Measurements from ENCODE around the gene SLC25A38.
A peak's percentile ranks its signal among the peaks of the same experiment; 100 is the strongest.

SLC25A38 gene

DNA sequence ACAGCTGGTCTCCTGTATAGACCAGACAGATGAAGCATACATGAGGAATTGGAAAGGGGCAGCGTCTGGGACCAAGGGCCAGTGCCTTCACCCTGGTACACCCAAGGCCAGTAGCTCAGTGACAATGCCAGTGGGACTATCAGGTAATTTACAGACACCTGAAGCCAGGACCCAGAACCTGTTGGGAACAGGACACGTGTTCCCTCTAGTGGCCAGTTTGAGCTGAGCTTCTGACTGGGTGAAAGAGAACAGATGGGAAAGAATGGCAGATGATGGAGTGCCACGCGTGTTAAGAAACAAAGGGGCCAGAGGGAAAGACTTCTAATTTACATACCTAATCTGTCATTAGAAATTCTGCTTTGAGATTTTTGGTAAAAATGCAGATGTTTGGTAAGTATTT lies 5.1 kb upstream of the SLC25A38 start:
- no peak for DNase-seq

DNA sequence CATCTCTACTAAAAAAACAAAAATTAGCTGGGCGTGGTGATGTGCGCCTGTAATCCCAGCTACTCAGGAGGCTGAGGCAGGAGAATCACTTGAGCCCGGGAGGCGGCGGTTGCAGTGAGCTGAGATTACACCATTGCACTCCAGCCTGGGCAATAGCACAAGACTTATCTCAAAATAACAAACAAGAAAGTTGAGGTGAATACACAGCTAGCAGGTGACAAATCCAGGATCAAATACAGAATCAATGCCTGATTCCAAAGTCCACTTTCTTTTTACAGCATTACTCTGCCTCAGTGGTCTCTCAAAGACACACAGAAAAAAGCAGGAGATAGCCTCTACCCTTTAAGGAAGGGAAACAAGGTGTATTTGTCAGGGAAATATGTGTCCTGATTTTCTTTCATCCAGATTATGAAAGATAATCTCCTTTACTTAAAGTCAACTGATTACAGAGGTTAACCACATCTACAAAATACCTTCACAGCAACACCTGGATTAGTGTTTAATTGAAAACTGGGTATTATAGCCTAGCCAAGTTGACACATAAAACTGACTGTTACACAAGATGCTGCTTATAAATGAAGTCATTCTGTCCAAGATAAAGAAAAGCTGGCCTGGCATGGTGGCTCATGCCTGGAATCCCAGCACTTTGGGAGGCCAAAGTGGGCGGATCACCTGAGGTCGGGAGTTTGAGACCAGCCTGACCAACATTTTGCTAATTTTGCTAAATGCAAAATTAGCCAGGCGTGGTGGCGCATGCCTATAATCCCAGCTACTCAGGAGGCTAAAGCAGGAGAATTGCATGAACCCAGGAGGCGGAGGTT lies 4.0 kb upstream of the SLC25A38 start:
- no peak for DNase-seq

DNA sequence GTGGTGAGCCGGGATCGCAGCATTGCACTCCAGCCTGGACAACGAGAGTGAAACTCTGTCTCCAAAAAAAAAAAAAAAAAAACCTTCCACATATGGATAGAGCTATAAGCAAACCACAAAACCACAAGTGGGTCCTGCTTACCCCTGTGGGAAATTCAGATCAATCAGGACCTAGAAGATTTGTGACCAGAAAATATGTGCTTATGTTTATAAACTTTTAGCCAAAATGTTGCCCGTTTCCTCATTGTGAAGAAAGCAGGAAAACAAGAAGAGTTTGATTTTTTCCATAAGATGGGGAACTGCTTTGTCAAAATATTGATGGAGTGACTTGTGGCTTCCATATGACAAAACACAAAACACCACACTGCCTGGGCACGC lies 3.4 kb upstream of the SLC25A38 start:
- no peak for DNase-seq

DNA sequence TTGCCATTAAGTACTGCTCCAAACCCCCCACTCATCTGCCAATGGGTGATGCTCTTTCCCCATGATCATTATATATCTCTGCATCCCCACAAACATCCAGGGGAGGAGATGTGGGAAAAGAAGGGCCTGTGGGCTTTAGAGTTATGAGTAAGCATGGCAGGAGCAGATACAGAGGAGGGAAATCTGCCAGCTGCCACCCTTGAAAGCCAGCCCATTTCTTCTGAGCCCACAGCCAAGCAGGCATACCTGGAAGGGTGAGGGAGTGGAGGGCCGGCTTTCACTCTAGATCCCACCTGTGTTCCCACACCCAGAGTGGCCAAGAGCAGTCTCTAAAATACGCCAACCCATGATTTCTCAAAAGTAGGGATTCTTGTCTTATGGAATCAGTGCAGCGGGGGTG lies 1.7 kb upstream of the SLC25A38 start:
- DNase-seq, result no peak

DNA sequence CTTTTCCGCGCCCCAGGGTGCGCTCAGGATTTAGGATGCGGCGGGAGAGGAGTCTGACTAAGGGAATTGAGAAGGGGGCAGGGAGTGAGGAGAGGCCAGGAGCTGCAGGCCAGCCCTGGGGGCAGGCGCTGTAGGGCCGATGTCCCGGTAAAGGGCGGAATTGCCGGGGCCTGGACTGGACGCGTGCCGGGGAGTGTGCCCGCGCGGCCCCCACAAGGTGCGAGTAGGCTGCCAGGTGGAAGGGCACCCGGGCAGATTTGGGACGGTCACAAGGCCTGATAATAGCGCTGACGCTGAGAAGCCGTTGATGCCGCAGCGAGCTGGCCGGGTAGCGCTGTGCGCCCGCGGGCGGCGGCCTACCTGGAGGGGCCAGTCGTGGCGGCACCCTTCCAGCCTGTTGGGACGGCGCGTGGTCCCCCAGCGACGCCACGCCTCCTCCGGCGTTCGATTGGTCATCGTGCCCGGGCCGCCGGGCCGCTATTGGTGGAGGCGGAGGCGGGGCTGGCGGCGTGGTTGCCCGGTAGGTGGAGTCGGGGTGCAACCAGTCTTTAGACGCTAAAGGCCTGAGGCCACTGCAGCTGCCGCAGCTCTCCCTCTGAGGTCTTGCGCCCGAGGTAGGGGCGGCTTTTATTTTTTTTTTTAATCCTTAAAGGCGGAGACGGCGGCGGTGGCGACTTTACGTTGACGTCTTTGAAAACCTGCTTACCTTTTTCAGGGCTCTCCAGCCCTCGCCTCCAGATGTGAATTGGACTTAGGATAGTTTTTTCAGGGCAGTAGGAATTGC lies 903 bp downstream of the SLC25A38 start:
- DNase-seq, result no peak

DNA sequence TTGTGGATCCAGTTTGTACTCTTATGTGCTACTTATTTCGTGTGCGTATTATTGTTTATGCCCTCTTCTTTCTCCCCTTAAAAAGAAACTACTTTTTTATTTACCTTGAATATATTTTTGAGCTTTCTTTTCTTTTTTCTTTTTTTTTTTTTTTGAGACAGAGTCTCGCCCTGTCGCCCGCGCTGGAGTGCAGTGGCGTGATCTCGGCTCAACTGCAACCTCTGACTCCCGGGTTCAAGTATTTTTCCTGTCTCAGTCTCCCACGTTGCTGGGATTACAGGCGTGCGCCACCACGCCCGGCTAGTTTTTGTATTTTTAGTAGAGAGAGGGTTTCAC lies 1.5 kb downstream of the SLC25A38 start:
- DNase-seq, result no peak

DNA sequence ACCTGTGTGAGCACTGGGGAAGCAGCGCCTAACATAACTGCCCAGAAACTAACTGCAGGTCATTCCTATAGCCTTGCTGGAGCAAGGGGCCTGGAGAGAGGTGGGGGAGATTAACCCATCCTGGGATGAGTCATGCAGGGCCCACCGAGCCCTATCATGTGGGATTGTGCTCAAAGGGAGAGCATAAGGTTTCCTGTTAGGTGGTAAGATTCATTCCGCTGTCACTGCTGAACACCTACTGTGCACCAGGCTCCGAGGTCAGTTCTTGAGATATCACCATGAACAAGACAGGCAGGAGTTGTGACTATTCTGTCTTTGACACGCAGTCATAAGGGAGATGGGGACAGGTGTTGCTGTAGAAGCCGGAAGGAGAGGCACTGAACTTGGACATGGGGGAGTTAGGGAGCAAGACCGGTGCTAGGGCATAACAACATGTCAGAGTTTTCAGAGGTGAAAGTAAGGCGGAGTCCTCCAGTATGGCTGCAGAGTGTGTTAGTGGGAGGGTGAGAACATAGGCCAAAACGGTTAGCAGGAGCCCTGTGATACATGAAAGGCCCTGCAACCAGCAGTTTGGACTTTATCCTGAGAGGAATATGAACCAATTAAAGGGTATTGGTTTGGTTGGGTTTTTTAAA lies 2.4 kb downstream of the SLC25A38 start:
- no peak for DNase-seq

DNA sequence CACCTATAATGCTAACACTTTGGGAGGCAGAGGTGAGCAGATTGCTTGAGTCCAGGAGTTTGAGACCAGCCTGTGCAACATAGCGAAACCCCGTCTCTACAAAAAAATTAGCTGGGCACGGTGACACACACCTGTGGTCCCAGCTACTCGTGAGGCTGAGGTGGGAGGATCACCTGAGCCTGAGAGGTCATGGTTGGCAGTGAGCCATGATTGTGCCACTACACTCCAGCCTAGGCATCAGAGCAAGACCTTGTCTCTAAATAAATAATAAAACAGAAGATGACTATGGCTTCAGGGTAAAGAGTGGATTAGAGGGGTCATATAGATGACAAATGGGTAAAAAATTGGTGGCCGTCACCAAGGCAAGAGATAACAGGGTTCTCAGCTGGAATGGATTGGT lies 3.1 kb downstream of the SLC25A38 start:
- DNase-seq, result no peak

DNA sequence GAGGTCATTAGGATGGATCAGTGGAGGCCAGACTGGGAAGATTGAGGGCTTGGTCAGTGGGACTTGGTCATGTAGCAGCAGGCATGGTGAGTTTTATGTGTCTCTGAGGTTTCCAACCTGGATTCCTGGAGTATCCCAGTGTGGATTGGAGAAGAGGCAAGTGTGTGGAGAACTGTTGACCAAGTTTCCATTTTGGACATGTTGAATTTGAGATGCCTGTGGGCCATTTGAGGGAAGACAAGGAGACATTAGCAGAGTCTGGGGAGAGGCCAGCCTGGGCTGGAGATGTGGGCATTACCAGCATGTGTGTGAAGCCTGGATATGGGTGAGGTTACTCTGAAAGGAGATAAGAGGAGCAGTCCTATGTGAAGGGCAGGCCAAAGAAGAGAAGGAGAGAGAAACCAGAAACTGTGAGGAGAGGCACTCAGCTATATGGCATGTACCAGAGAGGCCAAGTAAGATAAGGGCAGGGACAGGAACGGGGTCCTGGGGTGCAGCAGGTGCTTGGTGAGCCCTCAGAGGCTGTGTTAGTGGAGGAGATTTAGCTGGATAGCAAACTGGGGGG lies 4.3 kb downstream of the SLC25A38 start:
- no peak for DNase-seq

DNA sequence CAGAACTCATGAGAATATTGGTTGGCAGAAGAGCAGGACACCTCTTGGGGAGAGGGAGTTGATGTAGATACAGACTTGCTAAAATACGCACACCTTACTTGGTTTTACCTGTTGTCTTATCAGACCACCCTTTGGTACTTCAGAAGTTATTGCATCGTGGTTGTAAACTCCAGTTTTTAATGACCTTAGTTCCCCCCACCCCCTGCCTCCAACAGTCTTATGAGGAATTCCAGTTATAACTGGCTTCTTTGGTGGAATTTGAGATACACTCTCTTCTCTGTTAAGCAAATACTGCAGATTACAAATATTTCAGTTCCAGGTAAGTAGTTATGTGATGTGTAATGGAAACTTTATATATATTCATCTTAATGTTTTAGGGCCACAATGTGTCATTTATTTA lies 5.0 kb downstream of the SLC25A38 start:
- DNase-seq, result no peak

DNA sequence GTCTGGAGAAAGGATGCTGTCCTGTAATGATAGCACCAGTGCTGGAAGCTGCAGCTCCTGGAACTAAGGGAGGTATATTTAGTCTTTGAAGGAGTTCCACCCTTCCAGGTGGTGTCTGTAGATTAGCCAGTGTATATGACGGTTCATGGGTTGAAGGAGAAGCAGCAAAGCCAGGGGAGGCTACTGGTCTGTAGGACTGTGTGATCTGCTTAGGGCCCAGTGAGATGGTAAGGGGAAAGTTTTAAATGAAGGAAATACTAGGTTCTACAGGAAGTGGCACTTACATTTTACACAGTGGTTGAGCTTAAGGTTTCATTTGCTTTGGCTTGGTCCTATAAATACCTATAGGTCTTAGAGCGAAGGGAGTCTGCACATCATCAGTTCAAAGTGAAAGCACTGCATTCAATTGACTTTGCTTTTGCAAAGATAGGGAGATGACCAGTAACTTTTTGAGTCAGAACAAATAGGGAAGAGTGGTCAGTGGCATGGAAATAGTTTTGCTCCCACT lies 5.6 kb downstream of the SLC25A38 start:
- no peak for DNase-seq

DNA sequence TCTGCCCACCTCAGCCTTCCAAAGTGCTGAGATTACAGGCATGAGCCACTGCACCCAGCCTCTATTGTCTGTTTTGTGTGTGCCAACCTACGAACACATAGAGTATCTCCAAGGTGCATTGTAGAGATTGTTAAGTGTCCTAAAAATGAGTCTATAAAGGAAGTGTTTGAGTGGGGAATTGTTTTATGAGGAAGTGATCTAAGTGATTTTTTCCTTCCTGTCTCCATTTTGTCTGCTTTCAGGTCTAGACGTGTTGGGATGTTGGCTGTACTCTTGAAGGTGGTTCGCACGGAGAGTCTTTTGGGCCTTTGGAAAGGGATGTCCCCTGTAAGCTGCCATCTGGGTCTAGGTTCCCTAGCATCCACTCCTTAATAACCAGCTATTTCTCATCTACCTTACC lies 7.0 kb downstream of the SLC25A38 start:
- DNase-seq, result no peak

DNA sequence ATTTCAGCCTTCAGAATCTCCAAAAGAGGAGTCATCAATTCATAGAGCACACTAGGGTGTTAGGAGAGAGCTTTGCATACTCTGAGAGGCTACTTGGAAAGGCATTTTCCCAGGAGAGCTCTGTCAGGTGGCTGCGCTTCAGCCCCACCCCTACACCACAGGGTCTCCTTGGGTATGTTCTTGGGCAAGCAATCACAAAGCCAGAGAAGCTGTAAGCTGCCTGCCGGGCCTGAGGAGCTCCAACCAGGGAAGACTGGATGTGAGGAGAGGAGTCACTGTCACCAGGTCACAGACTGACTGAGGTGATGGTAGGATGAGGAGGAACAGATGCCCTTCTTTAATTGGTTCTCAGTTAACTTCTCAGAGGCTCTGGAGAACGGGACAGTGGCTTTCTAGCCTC lies 13.5 kb downstream of the SLC25A38 start:
- no peak for DNase-seq

DNA sequence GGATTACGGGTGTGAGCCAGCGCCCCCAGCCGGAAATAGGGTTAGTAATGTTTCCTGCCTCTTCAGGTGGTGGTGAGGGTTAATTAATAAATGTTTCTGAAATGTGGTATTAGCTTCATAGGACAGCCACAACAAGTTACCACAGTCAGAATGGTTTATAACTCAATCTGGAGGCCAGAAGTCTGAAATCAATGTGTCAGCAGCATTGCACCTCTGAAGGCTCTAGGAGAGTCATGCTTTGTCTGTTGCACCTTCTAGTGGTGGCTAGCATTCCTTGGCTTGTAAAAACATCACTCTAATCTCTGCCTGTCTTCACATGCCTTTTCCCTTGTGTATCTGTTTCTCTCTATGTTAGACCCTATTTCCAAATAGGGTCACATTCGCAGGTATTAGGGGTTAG lies 15.5 kb downstream of the SLC25A38 start:
- DNase-seq, result no peak

DNA sequence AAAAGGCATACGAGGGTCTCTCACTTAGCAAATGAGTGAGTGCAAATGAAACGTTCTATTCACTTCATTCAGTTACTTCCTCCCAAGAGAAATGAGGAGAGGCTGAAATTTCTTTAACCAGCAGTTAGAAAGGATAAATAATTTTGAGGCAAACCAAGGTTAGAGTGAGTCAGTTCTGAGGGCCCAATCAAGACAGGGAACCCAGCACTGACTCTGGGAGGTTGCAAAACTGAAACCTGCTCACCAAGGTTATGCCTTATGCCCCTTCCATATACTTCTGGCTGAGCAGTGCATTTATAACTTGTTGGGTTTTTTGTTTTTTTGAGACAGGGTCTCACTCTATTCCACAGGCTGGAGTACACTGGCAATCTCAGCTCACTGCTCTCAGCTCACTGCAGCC lies 18.8 kb downstream of the SLC25A38 start:
- no peak for DNase-seq

DNA sequence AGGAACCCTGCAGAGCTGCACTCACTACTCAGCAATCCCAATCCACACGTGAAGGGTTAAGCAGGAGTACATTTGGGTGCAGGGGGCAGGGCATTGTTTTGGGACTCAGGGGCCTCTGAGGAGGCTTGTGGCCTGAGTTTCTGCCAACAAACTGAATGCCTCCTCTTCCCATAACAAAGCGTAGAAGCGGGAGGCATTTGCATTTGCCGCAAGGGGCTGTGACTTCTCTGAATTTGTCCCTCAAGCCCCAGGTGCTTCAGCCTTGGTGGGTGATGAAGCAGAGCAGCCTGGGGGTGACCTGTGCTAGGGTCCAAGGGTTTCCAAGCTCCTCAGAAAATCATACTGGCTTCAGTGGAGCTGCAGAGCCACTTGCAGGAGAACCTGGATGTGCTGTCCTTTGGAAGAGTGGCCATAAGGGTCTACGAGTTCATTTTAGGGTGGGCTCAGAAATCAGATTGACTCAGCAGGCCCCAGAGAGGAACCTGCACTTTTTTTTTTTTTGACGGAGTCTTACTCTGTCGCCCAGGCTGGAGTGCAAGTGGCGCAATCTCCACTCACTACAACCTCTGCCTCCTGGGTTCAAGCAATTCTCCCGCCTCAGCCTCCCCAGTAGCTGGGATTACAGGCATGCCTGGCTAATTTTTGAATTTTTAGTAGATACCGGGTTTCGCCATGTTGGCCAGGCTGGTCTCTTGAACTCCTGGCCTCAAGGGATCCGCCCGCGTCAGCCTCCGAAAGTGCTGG lies 21.9 kb downstream of the SLC25A38 start:
- DNase-seq, result no peak

DNA sequence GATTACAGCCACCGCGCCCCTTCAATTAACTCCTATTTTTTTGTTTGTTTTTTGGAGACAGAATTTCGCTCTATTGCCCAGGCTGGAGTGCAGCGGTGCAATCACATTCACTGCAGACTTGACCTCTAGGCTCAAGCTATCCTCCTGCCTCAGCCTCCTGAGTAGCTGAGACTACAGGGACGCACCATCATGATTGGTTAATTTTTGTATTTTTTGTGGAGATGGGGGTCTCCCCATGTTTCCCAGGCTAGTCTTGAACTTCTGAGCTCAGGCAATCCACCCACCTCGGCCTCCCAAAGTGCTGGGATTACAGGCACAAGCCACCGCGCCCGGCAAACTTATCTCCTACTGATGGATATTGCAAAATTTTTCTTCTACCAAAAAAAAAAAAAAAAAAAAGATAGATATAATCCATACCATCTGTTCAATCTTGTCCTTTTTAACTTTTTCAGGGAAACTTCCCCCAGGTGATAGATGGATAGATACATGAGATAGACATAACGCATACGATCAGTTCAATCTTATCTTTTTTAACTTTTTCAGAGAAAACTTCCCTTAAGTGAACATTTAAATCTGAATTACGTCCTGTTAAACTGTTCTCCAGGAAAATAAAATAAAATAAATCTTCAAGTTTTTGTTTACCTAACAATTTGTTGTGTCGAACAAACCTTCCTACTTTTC lies 22.7 kb downstream of the SLC25A38 start:
- DNase-seq, result no peak

DNA sequence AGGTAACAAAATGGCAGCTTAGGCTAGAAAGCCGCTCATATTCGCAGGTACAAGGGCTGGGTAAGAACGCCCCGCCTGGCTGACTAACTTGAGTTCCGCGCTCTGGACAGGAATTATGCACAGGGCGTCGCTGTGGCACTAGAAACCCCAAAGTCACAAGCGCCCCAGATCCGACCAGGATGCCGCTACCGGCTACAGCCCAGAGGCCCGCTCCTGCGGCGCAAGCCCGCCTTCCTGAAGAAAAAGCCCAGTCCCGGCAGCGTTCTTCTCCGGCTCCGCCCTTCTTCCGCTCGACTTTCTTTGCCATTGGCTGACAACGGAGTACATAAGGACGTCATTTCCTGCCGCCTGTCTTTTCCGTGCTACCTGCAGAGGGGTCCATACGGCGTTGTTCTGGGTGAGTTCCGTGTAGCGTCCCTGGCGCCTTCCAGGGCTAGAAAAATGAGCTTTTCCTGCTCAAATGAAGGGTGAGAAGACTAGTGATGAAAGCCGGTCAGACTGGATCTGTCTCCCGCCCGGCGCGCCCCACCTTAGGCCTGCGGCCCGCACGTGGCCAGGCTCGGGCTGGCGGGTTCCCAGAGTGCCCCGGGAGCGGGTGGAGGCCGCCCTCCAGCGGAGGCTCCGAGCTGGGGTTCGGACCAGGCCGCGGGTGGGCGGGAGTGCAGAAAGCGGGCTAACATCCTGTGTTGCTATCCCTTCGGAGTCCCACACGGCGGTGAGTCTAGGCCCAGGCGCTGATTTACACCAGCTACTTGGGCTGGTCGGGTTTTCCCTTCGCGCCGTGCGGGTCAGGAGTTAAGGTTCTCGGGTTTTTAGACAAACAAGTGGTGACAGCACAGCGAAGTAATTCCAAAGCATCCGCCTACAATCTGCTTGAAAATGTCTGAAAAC lies 23.4 kb downstream of the SLC25A38 start, which contains the start of gene RPSA:
Gene RPSA (plus strand): TSS at position 353 of the 891 bp plus-strand sequence. CDS start 934 bp downstream, outside the sequence.
- peak; percentile 95 for DNase-seq

DNA sequence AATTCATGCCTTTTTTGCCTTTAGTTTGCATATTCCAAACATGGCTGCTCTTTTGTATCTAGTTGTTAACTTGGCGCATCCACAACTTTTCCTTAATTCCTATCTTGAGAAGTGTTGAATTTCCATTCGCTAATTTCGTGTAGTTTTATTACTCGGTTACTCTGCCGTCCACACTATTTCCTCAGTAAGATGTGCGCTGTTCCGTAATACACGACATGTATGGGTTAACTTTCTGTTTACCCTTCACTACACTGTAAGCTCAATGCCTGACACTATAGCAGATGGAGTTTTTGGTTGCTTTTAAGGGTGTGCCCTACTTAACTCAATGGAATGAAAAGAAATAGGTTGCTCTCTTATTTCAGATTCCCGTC lies 24.1 kb downstream of the SLC25A38 start:
- DNase-seq, result no peak

DNA sequence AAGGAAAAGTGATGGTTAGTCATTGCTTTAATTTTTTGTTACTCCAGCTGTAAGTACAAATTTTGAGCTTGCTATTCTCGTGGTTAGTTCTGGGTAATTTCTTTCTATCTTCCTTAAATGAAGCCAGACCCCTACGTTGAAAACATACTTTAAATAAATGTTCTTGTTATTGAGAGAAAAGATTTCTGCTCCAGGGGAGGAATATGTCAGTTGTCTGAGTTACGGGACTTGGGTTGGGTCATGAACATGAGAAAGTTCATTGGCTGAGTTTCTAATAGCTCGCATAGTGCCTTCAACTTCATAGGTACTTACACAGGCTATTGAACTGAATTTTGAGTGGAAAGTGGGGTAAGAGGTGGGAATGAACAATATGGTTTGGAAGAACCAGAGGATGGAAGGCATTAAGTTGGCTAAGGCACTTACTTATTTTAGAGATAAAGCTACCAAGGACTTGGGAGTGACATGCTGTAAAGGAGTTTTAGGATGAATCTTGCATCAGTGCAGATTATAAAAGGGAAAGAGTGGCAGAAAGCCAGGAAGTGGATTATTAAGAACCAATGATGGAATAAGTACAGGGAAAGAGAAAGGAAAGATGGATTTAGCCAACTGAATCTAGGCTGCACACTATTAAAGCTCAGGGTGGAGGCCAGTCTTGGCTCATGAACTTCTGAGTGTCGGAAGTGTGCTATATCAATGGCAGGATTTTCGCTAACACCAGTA lies 24.8 kb downstream of the SLC25A38 start:
- no peak for DNase-seq
